Right ventricle myocardium inferior (tissue), 1 donor: Measurements from ENCODE around the gene DNHD1. TPM values are rescaled to one million over a fixed set of nuclear protein-coding genes. Genes with fewer than 3 reads are reported as not detected.
"Not testable (repeated sequence)": the region's sequence is repeated elsewhere in the genome, so short reads cannot be mapped to it uniquely, and the experiment has no call there.

Source experiments
- ATAC-seq: fragments of 200-7000 bp; cut with Tn5 transposase; one replicate; pipeline ENCODE4 v1.9.1; 2020; ENCODE audit warnings: mild to moderate bottlenecking, moderate library complexity
- DNase-seq: peaks from one replicate; pipeline ENCODE4 v3.0.0; 2021; ENCODE audit errors: missing footprints
- intact Hi-C: fragments of 100-400 bp; cut with DNase I; formaldehyde crosslinking; loops from one replicate; pipeline ENCODE4 v1.11.0; 2022
- total RNA-seq: library from RNA; stranded (reverse); fragmentation: NEBNext Ultra II Directional; extraction: Animal tissue kit (Norgen Biotek cat#: 25700); gene quantifications from one replicate; pipeline ENCODE4 v1.2.1, GENCODE V29; 2021
- donor health status: DM: no; HTN: yes; CAD: no; lungs with severe emphysema.

Gene DNHD1
- total RNA-seq, 1 donor from 2014 or later = 3.9 TPM

DNA sequence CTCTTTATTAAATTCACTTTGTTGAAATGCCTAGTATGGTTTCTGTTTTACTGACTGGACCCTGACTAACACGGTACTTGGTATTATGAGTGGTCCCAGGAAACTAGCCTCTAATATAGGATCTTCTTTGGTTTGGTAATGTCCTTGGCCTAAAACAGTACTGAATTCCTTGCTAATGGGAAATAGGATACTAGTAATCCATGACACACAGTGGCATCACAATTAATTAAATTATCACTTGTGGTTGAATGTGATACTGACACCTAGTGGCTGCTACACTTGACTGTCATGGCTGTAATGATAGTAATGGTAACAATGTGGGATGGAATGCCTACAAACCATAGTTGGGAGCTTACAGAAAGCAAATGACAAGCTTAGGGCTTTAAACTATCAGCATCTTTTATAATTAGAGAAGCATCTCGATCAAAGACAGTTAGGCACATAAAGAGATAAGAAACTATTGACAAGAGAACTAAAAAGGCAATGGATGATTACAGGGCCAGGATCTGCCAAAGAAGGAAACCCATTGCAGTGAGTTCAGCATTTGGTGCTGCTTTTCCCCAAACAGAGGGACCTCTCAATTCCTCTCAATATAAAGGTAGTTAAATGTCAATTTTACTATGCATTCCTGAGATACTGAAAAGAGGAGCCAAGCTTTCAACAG, 8.6 kb downstream of the DNHD1 start:
- DNase-seq (no peak), ATAC-seq (no peak)
- intact Hi-C loops = loop anchor here (2.0 to 5.0 kb wide), 2 partner anchors 63 to 125 kb away; partner anchors contain the start of gene HPX

- DNase-seq = no peak
- intact Hi-C loops = no loop called here
- ATAC-seq = no peak
Observed at GRCh38 chr11:6516865-6517264, 19.8 kb downstream of the DNHD1 start.

- intact Hi-C loops = no loop called here
- DNase-seq (no peak), ATAC-seq (no peak)
Observed at GRCh38 chr11:6520265-6520664, 23.2 kb downstream of the DNHD1 start.

GRCh38 chr11:6521946-6522345, 24.9 kb downstream of the DNHD1 start:
- ATAC-seq, intact Hi-C loops, DNase-seq: not testable (repeated sequence)

- no peak for ATAC-seq
- DNase-seq = no peak
- intact Hi-C loops = no loop called here
Observed at GRCh38 chr11:6523253-6523652, 26.2 kb downstream of the DNHD1 start.

DNA sequence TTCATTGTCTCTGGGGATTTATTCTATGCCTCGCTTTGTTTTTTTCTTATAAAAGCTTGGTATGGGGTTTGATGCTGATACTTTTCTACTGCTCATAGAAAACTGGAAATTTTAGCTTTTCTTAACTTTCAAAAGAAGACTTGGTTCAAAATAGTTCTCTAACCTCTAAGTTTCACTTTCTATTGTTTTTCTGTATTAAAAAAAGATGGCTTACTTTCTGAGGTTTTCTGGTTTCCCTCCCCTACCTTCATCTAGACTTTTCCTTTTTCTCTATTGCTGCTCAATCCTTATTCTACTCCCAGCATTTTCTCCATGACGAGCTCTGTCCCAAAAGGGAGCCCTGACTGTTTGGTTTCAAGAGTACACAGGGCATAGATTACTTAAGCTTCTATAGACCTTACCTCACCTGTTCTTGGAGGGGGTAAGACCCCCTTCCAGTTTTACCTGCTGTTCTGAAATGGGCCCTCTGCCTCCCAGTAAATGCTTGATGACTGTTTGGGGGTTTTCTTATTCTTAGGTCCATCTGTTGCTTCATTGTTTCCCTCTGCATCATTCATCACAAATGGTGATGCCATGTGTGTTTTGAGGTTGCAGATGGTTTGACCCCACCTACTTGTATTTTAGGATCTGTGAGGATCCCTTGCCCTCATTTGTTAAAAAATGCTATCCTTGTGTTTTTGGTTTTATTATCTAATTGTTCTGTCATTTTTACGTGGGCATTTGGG, 29.5 kb downstream of the DNHD1 start:
- no peak for ATAC-seq
- intact Hi-C loops = no loop called here
- no peak for DNase-seq

- no peak for DNase-seq
- ATAC-seq = no peak
- intact Hi-C loops = no loop called here
Observed at GRCh38 chr11:6529266-6529665, 32.2 kb downstream of the DNHD1 start.

- no peak for ATAC-seq
- no peak for DNase-seq
- intact Hi-C loops = loop anchor here (1.0 to 5.0 kb wide), 4 partner anchors 71 to 226 kb away; partner anchors contain the start of genes ILK, MRPL17 and RRP8
Observed at GRCh38 chr11:6530848-6531247, 33.8 kb downstream of the DNHD1 start.

GRCh38 chr11:6531267-6531752, 34.2 kb downstream of the DNHD1 start:
- no peak for DNase-seq
- intact Hi-C loops = loop anchor here (1.0 to 5.0 kb wide), 4 partner anchors 71 to 226 kb away; partner anchors contain the start of genes ILK, MRPL17 and RRP8
- peak; percentile 48 for ATAC-seq

DNA sequence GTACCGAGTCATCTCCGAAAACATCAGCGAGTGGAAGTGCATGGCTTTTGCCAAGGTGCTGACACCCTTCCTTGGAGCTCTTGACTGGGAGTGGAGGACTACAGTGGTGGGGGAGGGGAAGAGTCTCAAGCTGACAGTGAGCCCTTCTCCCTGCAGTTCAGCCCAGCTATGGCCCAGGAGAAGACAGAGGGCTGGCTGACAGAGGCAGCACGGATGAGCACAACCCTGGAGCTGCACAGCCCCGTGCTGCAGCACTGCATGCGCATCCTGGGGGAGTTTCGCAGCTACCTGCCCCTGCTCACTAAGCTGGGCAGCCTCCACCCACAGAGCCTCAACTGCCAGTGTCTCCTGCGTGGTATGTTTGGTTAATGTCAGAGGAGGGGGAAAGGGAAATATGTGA, 41.4 kb downstream of the DNHD1 start:
- ATAC-seq (peak; percentile 3), DNase-seq (no peak)
- intact Hi-C loops = no loop called here

GRCh38 chr11:6538945-6539344, 41.9 kb downstream of the DNHD1 start:
- no peak for ATAC-seq
- DNase-seq = no peak
- intact Hi-C loops = no loop called here

DNA sequence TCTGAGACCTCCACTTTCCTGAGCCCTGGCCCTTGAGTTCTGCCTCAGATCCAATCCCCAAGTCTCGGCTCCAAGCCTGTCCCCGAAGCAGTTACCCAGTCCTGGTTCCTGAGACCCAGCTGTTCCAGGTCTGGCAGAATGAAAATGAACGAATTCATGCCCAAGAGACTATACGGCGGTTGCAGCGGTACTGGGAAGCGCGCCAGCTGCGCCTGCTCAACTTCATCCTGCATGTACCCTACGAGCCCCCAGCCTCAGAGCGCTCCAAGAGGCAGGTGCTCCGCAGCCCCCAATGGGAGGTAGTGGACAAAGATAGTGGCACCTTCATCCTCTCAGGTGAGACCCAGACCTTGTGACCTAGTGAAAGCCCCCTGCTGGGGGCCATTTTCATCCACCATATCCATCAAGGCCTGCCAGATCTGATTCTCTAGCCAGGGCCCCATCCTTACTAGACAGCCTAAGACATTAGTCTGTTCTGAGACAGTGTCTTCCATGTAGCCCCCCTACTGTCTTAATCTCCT, 42.7 kb downstream of the DNHD1 start:
- intact Hi-C loops = no loop called here
- DNase-seq (no peak), ATAC-seq (no peak)

- ATAC-seq = no peak
- DNase-seq = no peak
- intact Hi-C loops = no loop called here
Observed at GRCh38 chr11:6541356-6541755, 44.3 kb downstream of the DNHD1 start.

DNA sequence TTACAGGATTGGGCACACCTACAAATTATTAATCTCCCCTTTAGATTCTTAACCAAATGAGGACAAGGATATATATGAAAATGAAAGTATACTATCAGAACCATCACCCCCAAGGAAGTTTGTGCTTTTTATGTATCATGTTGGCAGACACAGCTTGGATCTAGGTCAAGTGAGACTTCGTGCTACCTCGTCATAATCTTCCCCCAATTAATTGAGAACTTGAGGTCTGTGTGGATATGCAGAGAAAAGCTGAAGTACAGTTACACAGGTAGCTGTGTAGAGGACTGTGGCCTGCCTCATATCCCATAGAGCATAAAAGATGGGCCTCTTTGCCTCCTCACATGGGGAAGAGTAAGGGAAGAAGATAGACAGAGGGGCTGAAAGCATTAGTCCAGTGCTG, 45.6 kb downstream of the DNHD1 start:
- ATAC-seq = no peak
- no peak for DNase-seq

DNA sequence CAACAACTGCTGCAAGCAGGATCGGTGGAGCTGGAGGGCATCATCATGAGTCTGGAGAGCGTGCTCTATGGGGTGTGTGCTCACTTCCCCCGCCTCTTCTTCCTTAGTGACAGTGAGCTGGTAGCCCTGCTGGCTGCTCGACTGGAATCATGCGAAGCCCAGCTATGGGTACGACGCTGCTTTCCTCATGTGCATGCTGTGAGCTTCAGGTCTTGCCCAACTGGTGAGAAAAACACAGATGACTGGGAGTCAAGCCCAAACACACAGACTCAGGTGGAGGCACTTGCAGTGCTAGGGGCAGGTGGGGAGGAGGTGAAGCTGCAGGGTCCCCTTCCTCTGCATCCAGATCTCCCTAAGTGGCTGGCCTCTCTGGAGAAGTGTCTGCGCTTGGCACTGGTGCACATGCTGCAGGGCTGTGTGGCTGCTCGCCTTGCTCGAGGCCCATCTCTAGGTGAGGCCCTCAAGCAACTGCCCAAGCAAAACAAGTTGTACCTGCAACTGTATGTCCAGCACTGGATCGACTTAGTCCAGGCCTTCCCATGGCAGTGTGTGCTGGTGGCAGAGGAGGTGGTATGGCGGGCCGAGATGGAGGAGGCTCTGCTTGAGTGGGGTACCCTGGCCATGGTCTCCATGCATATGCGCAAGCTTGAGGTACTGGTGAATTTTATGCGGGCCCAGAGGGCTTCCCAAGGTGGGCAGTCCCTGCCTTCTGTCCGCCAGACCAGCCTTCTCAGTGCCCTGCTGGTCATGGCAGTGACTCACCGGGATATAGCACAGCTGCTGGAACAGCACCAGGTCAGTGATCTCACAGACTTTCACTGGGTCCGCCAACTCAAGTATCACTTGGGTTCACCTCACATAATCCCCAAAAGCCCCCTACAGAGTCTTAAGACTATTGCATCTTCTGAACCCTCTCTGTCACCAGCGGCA, 48.1 kb downstream of the DNHD1 start:
- intact Hi-C loops = no loop called here
- ATAC-seq = no peak
- DNase-seq = no peak

More for the DNA sequence above, 45.6 kb downstream of the DNHD1 start:
- intact Hi-C loops = no loop called here

- peak; percentile 90 for ATAC-seq
- DNase-seq = no peak
- intact Hi-C loops = no loop called here
Observed at GRCh38 chr11:6545917-6546605, 49.0 kb downstream of the DNHD1 start.

- intact Hi-C loops = no loop called here
- ATAC-seq (no peak), DNase-seq (no peak)
Observed at GRCh38 chr11:6546735-6547134, 49.7 kb downstream of the DNHD1 start.

- intact Hi-C loops = no loop called here
- DNase-seq = no peak
- ATAC-seq = no peak
Observed at GRCh38 chr11:6547177-6547576, 50.1 kb downstream of the DNHD1 start.
